Stimulated activated naive CD4-positive, alpha-beta T cell (primary cell): Measurements from ENCODE around the gene CADPS2.
"Not testable (repeated sequence)": the region's sequence is repeated elsewhere in the genome, so short reads cannot be mapped to it uniquely, and the experiment has no call there.

Source experiments
- DNase-seq, 6 experiments: peaks; one replicate each; lab custom pipeline; 2025; lab: John Stamatoyannopoulos, UW

CADPS2 gene

DNA sequence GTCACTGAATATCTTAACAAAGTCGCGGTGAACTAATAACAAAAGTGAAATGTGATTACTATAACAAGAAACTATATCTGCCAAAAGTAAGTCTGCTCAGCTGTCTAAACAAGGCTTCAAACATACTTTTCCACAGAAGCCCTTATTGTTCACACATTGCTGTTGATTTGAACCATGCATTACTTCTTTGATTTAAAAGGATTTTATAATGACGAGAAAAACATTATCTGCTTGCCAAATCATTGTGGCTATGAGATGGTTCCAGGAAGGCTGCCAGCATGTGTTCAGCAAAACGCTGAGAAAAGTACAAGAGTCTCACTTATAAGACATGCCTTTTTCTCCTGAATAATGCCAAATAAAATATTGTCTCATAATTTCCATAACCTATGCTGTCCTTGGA is 211.8 kb downstream of the CADPS2 start:
- DNase-seq = no peak

DNA sequence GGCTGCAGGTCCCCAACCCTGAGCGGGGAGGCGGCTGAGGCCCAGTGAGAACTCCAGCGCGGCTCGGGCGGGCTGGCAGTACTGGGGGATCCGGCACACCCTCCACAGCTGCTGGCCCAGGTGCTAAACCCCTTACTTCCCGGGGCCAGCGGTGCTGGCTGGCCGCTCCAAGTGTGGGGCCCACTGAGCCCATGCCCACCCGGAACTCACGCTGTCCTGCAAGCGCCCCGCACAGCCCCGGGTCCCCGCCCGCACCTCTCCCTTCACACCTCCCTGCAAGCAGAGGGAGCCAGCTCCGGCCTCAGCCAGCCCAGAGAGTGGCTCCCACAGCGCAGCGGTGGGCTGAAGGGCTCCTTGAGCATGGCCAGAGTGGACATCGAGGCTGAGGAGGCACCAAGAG is 212.3 kb downstream of the CADPS2 start:
- no peak for DNase-seq

DNA sequence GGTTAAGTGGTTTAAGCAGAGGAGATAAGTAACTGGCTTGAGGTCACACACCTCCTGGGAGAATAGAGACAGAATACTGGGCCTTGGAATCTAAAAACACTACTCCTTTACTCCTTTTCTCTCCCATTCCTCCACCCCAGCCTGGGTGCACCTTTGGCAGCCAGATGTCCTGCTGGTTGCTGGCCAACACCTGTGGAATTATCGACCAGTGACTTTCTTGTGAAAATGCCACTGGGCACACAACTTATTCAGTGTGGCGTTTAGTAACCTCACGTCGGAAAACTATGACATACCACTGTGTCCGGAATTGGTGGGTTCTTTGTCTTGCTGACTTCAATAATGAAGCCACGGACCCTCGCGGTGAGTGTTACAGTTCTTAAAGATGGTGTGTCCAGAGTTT is 213.7 kb downstream of the CADPS2 start:
- DNase-seq = no peak

DNA sequence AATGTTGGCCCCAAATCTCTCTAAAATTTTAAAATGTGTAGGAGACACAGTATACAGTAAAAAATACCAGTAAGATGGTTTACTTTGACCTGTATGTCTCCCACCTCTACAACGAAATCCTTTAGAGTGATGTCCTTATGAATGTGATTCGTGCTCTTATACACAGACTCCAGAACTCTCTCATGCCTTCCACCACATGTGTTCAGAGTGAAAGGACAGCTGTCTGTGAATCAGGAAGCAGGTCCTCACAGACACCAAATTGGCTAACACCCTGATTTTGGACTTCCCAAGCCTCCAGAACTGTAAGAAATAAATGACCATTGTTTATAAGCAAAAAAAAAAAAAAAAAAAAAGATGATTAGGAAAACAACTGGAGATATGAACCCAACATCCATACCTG is 222.5 kb downstream of the CADPS2 start:
- no peak for DNase-seq

DNA sequence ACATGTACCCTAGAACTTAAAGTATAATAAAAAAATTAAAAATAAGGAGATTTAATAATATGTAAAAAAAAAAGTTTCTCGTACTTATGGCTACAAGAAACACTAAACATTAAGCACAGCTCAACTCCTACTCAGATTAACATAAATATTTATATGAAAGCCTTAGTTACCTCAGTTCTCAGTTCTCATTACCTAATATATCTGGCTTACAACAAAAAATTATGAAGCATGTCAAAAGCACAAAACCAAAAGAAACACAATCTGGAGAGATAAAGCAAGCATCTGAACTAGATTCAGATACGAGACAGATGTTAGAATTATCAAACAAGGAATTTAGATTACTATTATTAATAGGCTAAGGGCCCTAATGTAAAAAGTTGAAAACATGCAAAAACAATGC is 227.4 kb downstream of the CADPS2 start:
- DNase-seq = no peak

DNA sequence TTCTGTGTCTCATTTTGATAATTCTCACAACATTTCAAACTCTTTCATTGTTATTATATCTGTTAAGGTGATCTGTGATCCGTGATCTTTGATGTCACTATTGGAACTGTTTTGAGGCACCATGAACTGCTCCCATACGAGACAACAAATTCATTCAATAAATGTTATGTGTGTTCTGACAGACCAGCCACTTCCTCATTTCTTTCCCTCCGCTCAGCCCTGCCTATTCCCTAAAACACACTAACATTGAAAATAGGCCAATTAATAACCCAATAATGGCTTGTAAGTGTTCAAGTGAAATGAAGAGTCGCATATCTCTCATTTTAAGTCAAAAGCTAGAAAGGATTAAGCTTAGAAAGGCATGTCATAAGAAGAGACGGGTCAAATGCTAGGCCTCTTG is 232.6 kb downstream of the CADPS2 start:
- no peak for DNase-seq

DNA sequence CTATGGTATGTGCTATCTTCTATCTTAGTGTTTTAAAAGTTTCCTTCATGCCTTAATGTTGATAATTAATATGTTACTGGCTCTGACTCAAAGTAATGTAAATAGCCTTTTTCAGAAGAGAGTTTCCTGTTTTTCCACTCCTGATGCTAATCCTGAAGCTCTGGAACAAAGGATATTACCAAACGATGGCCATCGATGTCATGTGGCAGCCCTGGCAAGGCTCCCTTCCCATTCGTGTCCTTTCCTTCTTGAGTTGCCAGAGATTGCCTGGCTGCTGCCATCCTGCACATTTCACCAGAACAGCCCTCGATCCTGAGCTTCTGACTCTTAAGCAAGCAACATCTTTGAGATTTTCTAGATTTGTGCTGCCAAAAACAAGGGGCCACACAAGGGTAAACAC is 233.4 kb downstream of the CADPS2 start:
- DNase-seq = no peak

DNA sequence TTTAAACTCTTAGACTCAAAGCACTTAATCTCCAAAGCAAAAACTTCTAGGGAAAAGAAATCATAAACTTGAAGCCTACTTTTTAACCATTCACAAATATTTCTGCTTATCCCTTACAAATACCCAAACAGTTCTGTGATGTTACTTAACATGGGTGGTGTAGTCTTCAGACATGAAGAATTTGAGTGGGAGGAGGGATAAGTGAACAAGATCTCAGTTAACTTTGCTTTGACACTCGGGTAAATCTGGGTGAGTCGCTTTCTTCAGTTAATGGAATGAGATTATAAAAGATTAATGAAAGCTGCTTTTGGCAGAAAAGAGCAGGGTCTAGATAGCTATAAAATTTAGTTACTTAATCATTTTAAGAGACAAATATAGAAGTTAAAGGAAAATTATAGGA is 234.8 kb downstream of the CADPS2 start:
- DNase-seq = no peak

DNA sequence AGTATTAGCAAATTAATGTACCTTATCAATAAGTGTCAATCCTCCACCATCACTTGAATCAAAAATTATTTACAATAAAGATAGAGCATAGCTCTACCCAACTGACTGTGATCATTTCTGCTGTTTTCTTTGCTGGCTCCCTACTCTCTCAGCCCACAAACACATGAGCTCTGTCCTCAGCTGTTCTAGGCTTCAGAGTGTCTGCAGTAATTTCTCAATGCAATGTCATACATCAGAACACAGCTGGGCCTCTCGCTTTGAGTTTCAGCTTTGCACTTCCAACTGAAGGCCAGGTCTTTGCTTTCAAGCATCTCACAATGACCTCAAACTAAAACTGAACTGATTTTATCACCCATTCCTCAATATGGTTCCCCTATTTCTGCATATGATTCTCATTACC is 243.0 kb downstream of the CADPS2 start:
- no peak for DNase-seq

DNA sequence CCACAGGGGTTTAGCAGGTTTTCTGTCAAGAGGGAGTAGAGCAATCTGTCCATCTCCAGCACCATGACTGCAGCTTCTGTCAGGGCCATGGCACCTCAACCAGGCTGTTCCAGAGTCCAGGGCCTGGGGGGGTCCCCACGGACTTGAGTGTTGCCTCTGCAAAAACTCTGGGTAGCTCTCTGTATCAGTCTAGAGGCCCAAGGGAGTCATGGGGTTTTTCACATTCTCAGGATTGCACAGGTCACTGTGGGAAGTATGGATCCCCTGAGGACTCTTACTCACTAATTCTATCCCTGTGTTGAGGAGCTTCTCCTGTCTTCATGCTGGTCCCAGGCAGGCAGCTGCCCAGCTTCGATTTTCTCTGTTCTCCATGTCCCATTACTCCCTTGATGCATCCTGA is 247.8 kb downstream of the CADPS2 start:
- no peak for DNase-seq

DNA sequence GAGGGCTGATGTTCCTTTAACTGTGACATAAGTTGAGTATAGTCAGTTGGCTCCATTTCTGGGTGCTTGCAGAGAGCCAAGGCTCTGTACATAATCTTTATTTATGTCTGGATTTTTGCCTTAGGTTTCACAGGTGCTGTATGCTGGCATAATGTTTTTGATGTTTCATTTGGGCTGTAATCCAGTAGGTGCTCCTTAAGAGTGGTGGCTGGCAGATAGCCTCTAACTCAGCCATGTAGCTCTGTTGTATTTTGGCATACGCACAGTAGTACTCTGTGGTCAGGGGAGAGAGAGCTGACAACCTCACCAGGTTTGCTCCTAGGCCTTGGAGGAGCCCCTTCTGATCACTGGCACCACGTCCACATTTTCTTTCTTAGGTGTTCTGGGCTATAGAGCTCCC is 248.5 kb downstream of the CADPS2 start:
- DNase-seq = no peak

DNA sequence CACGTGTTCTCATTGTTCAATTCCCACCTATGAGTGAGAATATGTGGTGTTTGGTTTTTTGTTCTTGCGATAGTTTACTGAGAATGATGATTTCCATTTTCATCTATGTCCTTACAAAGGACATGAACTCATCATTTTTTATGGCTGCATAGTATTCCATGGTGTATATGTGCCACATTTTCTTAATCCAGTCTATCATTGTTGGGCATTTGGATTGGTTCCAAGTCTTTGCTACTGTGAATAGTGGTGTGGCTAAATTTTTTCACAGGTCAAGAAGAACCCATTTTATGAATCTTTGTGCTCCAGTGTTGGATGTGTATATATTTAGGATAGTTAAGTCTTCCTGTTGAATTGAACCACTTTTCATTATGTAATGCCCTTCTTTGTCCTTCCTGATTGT is 250.8 kb downstream of the CADPS2 start:
- DNase-seq = not testable (repeated sequence)

DNA sequence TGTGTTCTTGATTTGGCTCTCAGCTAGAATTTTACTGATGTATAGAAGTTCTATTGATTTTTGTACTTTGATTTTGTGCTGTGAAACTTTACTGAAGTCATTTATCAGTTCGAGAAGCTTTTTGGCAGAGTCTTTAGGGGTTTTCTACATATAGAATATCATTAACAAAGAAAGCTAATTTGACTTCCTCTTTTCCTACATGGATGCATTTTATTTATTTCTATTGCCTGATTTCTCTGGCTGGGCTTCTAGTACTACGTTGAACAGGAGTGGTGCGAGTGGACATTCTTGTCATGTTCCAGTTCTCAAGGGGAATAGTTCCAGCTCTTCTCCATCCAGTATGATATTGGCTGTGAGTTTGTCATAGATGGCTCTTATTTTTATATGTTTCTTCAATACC is 252.8 kb downstream of the CADPS2 start:
- DNase-seq = no peak

DNA sequence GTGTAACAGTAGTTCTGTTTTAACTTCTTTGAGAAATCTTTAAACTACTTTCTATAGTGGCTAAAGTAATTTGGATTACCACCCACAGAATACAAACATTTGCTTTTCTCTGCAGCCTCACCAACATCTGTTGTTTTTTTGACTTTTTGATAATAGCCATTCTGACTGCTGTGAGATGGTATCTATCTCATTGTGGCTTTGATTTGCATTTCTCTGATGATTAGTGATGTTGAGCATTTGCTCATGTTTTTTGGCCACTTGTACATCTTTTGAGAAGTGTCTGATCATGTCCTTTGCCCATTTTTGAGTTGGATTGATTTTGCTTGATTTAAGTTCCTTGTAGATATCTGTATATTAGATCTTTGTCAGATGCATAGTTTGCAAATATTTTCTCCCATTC is 254.0 kb downstream of the CADPS2 start:
- no peak for DNase-seq

DNA sequence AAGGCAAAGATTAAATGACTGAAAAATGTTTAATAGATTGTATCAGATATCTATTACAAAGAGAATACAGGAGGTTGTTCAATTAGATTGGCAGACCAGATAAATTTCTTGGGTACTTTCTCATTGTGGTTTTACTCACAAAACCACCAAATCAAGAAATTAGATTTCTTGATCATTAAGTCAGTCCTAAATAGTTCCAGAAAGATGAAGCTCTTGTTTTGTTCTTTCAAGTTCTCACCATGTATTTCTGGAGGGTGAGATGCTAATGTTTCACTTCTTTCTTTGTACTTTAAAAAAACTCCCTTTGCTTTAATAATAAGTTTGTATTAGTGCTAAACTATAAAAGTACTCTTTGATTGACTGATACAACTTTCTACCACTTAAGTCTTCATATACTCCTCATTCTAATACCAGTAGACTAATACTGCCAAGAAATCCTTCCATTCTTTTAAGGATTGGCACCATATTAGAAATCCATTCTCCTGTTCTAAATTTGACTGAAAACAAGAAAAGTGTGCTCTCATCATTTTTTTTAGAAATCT is 256.8 kb downstream of the CADPS2 start:
- no peak for DNase-seq

DNA sequence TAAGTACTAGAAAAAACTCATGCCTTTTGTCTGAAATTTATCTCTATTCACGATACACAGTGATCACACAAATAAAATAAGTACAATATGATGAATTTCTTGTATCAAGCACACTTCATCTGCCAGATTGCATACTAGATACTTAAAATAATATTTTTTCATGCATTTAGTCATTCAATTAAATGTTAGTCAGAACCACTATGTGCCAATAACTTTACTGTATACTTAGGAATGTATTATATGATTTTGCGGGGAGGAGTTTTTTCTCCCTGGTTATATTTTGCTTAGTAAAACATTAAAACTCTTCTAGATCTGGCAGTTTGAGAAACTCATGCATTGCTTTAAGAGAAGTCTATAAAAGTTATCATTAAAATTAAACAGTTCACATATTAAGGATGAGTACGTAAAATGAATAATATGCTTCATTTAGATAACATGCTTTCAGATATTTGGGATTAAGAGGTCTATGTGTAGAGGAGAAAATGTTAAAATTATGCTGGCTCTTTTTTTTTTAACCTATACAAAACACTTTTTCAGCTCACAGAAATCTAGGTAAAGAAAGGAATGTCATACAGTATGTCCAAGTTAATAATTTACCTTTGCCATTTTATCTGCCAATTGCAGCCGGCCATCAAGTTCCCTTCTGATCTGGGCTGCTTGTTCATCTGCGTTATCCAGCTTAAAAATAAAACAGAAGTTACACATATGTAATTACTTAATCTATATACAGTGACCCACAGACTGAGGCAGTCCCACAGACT is 257.4 kb downstream of the CADPS2 start:
- DNase-seq = no peak

DNA sequence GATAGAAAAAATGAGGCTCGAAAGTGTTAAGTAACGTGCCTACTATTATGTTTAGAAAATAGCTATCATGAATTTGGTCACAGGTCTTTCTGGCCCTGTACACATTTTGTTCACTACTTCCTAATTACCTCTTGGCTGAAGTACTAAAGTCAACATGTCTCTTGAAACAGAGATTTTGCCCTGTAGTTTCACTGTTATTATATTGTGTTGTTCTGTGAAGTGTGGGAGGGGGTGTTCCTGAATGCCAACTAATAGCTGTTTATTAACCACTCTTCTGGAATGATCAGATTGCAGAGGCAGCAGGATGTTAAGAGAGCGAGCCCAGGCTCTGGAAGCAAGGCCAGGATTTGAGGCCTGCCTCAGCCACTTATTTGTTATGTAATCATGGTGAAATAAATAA is 259.5 kb downstream of the CADPS2 start:
- no peak for DNase-seq

DNA sequence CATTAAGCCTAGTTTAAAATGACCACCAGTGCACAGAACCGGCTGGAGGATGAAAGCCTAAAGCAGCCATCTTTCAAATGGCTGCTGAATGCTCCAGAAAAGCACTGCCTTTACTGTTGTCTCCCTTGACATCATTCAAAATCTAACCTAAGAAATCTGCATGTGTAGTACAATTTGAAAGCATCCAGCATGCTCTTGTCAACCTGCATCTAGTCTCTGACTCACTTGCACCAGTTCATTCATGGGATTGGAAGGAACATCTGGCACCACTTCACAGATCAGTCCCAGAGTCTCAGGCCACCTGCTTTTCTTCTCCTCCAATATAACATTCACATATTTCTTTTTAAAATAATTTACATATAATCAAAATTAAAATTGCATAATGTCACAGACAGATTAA is 263.6 kb downstream of the CADPS2 start:
- DNase-seq = no peak

DNA sequence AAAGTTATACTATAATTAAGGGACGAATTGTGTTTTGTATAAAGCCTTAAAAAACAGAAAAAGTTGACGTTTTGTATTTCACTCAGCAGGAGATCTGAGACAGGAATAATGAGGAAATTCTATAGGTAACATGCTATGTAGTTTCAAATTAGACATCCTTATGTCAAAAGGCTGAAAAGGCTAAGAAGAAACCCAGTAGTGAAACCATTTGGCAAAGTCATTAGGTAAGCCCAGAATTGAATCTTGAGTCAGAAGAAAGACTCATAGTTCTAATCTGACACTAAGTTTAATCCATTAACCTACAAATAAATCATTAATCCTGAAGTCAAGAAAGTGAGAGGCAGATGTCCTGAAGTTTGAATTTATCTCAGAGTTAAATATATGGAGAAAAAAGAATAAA is 266.6 kb downstream of the CADPS2 start:
- no peak for DNase-seq

DNA sequence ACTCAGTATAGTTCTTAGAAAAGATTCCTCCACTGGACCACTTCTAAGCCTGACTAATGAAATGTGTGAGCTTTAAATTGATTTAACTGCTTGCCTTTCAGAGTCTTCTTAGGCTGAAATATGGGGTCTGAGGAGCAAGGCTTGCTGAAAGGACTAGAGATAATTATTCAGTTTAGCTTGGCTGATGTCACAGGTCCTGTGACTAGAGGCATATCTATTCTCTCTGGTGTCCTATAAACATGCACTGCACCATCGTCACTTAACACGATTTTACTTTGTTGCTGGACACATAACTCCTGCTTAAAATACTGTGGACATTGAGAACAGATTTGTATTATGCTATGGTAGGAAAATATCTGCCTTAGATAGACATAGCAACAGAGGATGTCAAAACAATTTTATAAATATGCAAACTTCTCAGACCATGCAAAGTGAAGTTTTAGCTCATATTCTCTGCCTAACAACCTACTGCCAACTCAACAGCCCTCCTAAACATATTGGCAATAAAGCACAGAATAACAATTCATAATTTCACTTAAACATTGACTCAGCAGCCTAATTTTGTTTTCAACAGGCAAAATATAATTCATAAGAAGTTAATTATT is 267.6 kb downstream of the CADPS2 start:
- DNase-seq = no peak

DNA sequence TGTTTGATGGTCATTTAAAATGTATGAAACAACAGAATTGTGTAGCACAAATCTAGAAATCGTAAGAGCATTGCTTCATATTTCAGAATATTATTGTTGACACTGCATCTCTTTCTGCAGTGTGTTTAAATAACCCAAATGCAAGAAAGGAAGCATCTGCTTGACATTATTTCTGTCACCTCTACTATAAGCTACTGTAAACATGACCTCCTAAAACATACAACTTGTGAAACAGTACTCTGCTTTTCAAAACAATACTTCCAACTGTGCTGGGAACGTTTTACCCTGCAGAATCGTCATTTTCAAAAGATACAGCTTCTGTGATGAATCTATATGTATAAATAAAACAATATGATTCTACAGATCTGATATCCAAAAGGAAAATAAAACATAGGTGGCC is 269.3 kb downstream of the CADPS2 start:
- no peak for DNase-seq

DNA sequence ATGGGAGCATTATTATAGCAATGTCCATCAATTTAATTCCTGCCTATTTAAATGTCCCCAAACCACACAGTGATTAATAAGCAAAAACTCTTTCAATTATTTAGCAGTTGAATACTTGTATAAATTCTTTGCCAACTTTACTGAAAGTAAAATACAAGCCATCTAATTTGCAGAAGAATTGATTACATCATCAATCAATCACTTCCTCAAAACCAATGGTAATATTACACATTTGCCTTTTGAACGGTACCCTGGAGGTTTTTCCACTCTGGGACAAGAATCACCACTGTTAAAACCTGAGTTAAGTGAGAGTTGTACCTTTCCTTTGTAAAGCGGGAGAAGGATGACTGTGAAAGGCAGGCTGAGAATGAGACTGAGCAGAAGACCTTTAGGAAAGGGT is 280.3 kb downstream of the CADPS2 start:
- DNase-seq = no peak

DNA sequence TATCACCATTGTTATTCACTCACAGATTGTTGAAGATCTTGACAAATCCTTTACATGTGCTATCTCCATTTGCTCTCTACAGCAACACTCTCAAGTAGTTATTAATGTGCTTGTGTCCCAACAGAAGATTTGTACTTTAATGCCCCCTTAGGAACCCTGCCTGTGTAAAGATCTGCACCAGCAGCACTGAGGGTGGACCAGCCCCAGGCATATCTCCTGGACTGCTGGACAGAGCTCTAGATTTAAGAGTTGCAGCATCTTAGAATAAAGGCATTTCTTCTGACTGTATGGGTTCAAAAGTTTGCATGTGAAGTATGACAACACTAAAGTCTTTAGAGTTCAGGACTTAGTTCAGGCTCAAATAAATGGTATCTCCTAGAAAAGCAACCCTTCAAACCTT is 282.0 kb downstream of the CADPS2 start:
- no peak for DNase-seq

DNA sequence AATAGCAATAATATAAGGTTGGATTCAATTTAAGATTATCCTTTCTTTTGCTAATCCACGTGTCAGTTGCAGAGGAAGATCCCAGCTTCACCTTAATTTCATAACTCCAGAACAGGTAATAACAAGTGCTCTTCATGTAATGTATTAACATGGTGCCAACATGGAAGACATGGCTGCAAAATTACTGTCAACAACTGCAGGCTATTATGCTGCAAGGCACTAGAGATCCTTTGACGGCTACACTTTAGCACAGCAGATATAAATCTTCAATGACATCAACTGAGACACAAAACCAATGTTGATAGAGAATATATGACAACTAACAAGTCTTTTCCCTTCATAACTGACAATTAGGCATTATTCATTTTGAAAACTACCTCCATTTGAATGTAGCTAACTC is 283.5 kb downstream of the CADPS2 start:
- no peak for DNase-seq
